ENCODE measurements around the gene PLA1A. TPM values are rescaled to one million over a fixed set of nuclear protein-coding genes. Genes with fewer than 3 reads are reported as not detected.

Gene PLA1A
- total RNA-seq, 1 experiment from 2014 or later, result not detected

DNA sequence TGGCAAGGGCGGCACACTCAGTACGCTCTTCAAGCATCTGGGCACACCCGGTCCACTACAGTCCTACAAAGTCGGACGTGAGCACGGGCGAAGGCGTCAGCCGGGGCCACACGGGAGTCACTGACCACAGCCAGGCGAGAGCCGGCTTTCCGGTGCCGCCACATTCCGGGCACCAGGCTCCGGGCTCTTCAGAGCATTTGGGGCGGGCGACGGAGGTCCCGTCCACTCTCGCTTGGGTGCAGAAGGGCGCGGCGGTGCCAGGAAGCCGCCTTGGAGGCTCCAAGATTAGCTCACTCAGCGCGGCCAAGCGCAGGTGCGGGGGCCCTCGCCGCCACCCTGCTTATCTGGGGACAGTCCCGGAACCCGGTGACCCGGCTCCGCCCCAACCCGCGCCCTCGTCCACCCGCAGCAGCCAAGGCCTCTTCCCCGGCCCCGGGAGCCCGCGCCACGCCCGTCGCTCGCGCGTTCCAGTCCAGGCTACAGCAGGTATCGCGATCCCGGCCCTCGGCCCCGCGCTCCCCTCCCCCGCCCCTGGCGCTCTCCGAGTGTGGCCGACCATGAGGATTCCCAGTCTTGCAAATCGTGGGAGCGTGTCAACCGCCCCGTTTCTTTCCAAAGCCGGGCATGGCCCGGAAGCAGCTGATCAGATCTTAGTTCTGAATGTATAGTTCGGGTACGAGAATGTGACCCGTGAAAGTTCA, 18.2 kb upstream of the PLA1A start, which contains the start of gene ADPRH:
TSS of gene ADPRH (plus strand) at position 127 of the 701 bp plus-strand sequence. CDS start 2,678 bp downstream, outside the sequence.
- Histone ChIP-seq H3K27ac (ENCODE audit: low read depth, low read length, poor library complexity, severe bottlenecking) (no peak within 1 kb of the TSS), H3K4me3 (ENCODE audit: low read depth, low read length, poor library complexity, severe bottlenecking) (peak within 1 kb of the TSS; percentile 49), H3K9me3 (ENCODE audit: low read depth, low read length, poor library complexity, severe bottlenecking) (no peaks in the 10 kb centered on the region), H3K4me1 (ENCODE audit: insufficient read depth, low read length, poor library complexity, severe bottlenecking) (no peaks in the 10 kb centered on the region), H3K36me3 (ENCODE audit: insufficient read depth, low read length, poor library complexity, severe bottlenecking) (no peaks in the 10 kb centered on the region), H3K27me3 (replicated peaks; ENCODE audit: insufficient read depth, low read depth, low read length, poor library complexity) (no peaks in the 10 kb centered on the region)
- ChIA-PET POLR2A (ENCODE audit: low non-redundant PET) (no interaction called here), CTCF (no interaction called here)
- no TSS peak for BruUV-seq (replicated peaks)
- intact Hi-C loops (cut with micrococcal nuclease; ENCODE audit: unreplicated experiment), result no loop called here
- DNase-seq (ENCODE audit: low spot score), result peak; percentile 62
- TF ChIP-seq, protein P1, sequence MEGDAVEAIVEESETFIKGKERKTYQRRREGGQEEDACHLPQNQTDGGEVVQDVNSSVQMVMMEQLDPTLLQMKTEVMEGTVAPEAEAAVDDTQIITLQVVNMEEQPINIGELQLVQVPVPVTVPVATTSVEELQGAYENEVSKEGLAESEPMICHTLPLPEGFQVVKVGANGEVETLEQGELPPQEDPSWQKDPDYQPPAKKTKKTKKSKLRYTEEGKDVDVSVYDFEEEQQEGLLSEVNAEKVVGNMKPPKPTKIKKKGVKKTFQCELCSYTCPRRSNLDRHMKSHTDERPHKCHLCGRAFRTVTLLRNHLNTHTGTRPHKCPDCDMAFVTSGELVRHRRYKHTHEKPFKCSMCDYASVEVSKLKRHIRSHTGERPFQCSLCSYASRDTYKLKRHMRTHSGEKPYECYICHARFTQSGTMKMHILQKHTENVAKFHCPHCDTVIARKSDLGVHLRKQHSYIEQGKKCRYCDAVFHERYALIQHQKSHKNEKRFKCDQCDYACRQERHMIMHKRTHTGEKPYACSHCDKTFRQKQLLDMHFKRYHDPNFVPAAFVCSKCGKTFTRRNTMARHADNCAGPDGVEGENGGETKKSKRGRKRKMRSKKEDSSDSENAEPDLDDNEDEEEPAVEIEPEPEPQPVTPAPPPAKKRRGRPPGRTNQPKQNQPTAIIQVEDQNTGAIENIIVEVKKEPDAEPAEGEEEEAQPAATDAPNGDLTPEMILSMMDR (conservative IDR thresholded peaks at IDR 0.05; ENCODE audit: low read depth, low read length), result no peak
- no peak for TF ChIP-seq EZH2 (IDR thresholded peaks at IDR 0.05; ENCODE audit: borderline replicate concordance, low read depth, low read length, poor library complexity, severe bottlenecking)

DNA sequence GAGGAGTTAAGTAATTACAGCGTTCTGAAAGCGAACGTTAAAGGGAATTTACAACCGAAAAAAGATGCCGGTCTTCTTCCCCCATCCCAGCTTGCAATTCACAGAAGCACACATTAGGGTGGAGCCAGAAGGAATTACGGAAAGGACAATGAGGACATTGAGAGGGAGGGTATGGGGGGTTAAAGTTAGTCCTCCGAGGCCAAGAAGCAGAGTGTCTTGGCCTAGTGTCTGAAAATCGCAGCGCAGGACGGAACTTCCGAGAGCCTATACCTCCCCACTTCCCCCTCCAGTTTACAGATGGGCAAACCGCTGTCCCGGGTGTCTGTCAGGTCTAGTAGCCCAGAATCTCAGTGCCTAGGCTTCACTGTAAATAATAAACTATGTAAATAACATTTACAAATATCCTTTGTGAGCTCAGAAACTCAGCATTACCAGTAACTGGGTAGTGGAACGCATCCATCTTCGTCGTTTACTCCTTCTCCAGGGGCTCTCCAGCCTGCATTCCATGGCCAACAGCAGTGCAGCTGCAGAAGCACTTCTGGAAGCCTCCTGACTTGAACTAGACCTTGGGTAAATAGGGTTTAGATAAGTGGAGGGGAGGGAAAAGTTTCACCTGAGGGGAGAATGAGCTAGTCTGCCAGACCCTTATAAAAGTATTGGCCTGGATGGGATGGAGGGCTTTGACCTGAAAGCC, 17.5 kb upstream of the PLA1A start:
- BruUV-seq (replicated peaks), result no TSS peak
- CTCF ChIA-PET, result no interaction called here
- H3K27ac ChIP-seq (ENCODE audit: low read depth, low read length, poor library complexity, severe bottlenecking), result no peak overlapping the region

DNA sequence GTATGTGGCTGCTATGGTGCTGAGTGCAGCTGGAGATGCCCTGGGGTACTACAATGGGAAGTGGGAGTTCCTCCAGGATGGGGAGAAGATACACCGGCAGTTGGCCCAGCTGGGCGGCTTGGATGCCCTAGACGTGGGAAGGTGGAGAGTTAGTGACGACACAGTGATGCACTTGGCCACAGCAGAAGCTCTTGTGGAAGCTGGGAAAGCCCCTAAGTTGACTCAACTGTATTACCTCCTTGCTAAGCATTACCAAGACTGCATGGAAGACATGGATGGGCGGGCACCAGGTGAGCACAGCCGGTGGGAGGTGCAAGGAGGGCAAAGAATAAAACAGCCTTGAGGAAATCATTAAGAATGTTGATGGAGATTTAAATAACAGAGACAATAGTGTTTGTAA, 15.5 kb upstream of the PLA1A start:
- TF ChIP-seq, protein P1 (conservative IDR thresholded peaks at IDR 0.05; ENCODE audit: low read depth, low read length), result no peak
- no peak for TF ChIP-seq EZH2 (IDR thresholded peaks at IDR 0.05; ENCODE audit: borderline replicate concordance, low read depth, low read length, poor library complexity, severe bottlenecking)
- BruUV-seq (replicated peaks), result no TSS peak
- no peaks in the 10 kb centered on the region for H3K27me3 ChIP-seq (replicated peaks; ENCODE audit: insufficient read depth, low read depth, low read length, poor library complexity)
- H3K36me3 ChIP-seq (ENCODE audit: insufficient read depth, low read length, poor library complexity, severe bottlenecking), result no peaks in the 10 kb centered on the region
- DNase-seq (ENCODE audit: low spot score), result no peak
- H3K9me3 ChIP-seq (ENCODE audit: low read depth, low read length, poor library complexity, severe bottlenecking), result no peaks in the 10 kb centered on the region
- intact Hi-C loops (cut with micrococcal nuclease; ENCODE audit: unreplicated experiment), result no loop called here
- ChIA-PET POLR2A (ENCODE audit: low non-redundant PET) (no interaction called here), CTCF (no interaction called here)
- no peak overlapping the region for H3K27ac ChIP-seq (ENCODE audit: low read depth, low read length, poor library complexity, severe bottlenecking)
- H3K4me3 ChIP-seq (ENCODE audit: low read depth, low read length, poor library complexity, severe bottlenecking), result no peak overlapping the region
- H3K4me1 ChIP-seq (ENCODE audit: insufficient read depth, low read length, poor library complexity, severe bottlenecking), result no peaks in the 10 kb centered on the region

More for the DNA sequence above, 17.5 kb upstream of the PLA1A start:
- H3K36me3 ChIP-seq (ENCODE audit: insufficient read depth, low read length, poor library complexity, severe bottlenecking), result no peaks in the 10 kb centered on the region
- no peak for TF ChIP-seq EZH2 (IDR thresholded peaks at IDR 0.05; ENCODE audit: borderline replicate concordance, low read depth, low read length, poor library complexity, severe bottlenecking)
- TF ChIP-seq, protein P1 (conservative IDR thresholded peaks at IDR 0.05; ENCODE audit: low read depth, low read length), result no peak
- no peaks in the 10 kb centered on the region for H3K4me1 ChIP-seq (ENCODE audit: insufficient read depth, low read length, poor library complexity, severe bottlenecking)
- no peaks in the 10 kb centered on the region for H3K9me3 ChIP-seq (ENCODE audit: low read depth, low read length, poor library complexity, severe bottlenecking)
- H3K27me3 ChIP-seq (replicated peaks; ENCODE audit: insufficient read depth, low read depth, low read length, poor library complexity), result no peaks in the 10 kb centered on the region
- POLR2A ChIA-PET (ENCODE audit: low non-redundant PET), result no interaction called here
- H3K4me3 ChIP-seq (ENCODE audit: low read depth, low read length, poor library complexity, severe bottlenecking), result peak overlapping the region; percentile 49
- intact Hi-C loops (cut with micrococcal nuclease; ENCODE audit: unreplicated experiment), result no loop called here
- DNase-seq (ENCODE audit: low spot score), result no peak

All from A673 (cell line).